GM19351 (cell line): ENCODE results near the gene C3orf20.
"Not testable (repeated sequence)": the region's sequence is repeated elsewhere in the genome, so short reads cannot be mapped to it uniquely, and the experiment has no call there.

Source experiments
- ATAC-seq: cut with Tn5 transposase; IDR thresholded peaks from one replicate; pipeline ENCODE4 v1.9.1; 2021; ENCODE audit warnings: mild to moderate bottlenecking, moderate library complexity; ENCODE audit not compliant: unreplicated experiment

The C3orf20 gene

GRCh38 chr3:14793858-14794234 lies 118.9 kb downstream of the C3orf20 start:
- no peak for ATAC-seq

- no peak for ATAC-seq
Observed at GRCh38 chr3:14794435-14794834, 119.5 kb downstream of the C3orf20 start.

GRCh38 chr3:14795996-14796395 lies 121.1 kb downstream of the C3orf20 start:
- ATAC-seq = no peak

- ATAC-seq = no peak
Observed at GRCh38 chr3:14796403-14797077, 121.6 kb downstream of the C3orf20 start.

- no peak for ATAC-seq
Observed at GRCh38 chr3:14797731-14798130, 122.8 kb downstream of the C3orf20 start.

GRCh38 chr3:14798231-14798630 lies 123.3 kb downstream of the C3orf20 start:
- ATAC-seq = no peak

- no peak for ATAC-seq
Observed at GRCh38 chr3:14799146-14799545, 124.2 kb downstream of the C3orf20 start.

GRCh38 chr3:14801031-14801430 lies 126.1 kb downstream of the C3orf20 start:
- no peak for ATAC-seq

GRCh38 chr3:14801668-14802380 lies 126.9 kb downstream of the C3orf20 start:
- ATAC-seq = no peak

- no peak for ATAC-seq
Observed at GRCh38 chr3:14802381-14802731, 127.4 kb downstream of the C3orf20 start.

- ATAC-seq = no peak
Observed at GRCh38 chr3:14803101-14803980, 128.4 kb downstream of the C3orf20 start.

- no peak for ATAC-seq
Observed at GRCh38 chr3:14803981-14804834, 129.3 kb downstream of the C3orf20 start.

- ATAC-seq = no peak
Observed at GRCh38 chr3:14804835-14805780, 130.2 kb downstream of the C3orf20 start.

- ATAC-seq = no peak
Observed at GRCh38 chr3:14805961-14806537, 131.1 kb downstream of the C3orf20 start.

GRCh38 chr3:14806641-14807263 lies 131.8 kb downstream of the C3orf20 start:
- ATAC-seq = no peak

GRCh38 chr3:14808025-14808424 lies 133.1 kb downstream of the C3orf20 start:
- ATAC-seq = no peak

- ATAC-seq = no peak
Observed at GRCh38 chr3:14808502-14809266, 133.7 kb downstream of the C3orf20 start.

GRCh38 chr3:14809611-14810010 lies 134.7 kb downstream of the C3orf20 start:
- ATAC-seq = not testable (repeated sequence)
